HepG2 (cell line): Measurements from ENCODE around the gene ABHD10. TPM values are rescaled to one million over a fixed set of nuclear protein-coding genes. Genes with fewer than 3 reads are reported as not detected.

Experiments
- CBFB ChIP-seq: sonication (generic); formaldehyde crosslinking; IDR thresholded peaks from 2 replicates; pipeline ENCODE4 v1.4.0; 2020; ENCODE audit warnings: missing genetic modification reagents
- E2F2 ChIP-seq: sonication (generic); formaldehyde crosslinking; IDR thresholded peaks from 2 replicates; pipeline ENCODE4 v1.4.0; 2020; ENCODE audit warnings: missing genetic modification reagents, borderline replicate concordance
- FUBP1 ChIP-seq: sonication (generic); formaldehyde crosslinking; IDR thresholded peaks from 2 replicates; pipeline ENCODE4 v1.5.1; 2020; ENCODE audit warnings: missing genetic modification reagents, mild to moderate bottlenecking, borderline replicate concordance
- ISL2 ChIP-seq: sonication (generic); formaldehyde crosslinking; IDR thresholded peaks from 2 replicates; pipeline ENCODE4 v1.5.0; 2020; ENCODE audit warnings: missing genetic modification reagents
- KAT8 ChIP-seq: IDR thresholded peaks from 2 replicates; pipeline ENCODE4 v1.6.1; 2016; ENCODE audit warnings: missing genetic modification reagents, missing compliant biosample characterization
- MAZ ChIP-seq, 2 experiments: sonication (generic) in 1 of 2; formaldehyde crosslinking in 1 of 2; IDR thresholded peaks; 2 replicates each; pipeline versions ENCODE4 v1.5.0 to v1.6.1; 2012 to 2020; ENCODE audit warnings: low read depth in 2 of 2, mild to moderate bottlenecking in 2 of 2, borderline replicate concordance in 1 of 2, improper control_type of control experiment in 1 of 2, low read length in 1 of 2, missing genetic modification reagents in 1 of 2, moderate library complexity in 1 of 2
- MTF2 ChIP-seq: sonication (generic); formaldehyde crosslinking; IDR thresholded peaks from 2 replicates; pipeline ENCODE4 v1.5.0; 2020; ENCODE audit warnings: missing genetic modification reagents, borderline replicate concordance
- NAIF1 ChIP-seq: sonication (generic); formaldehyde crosslinking; IDR thresholded peaks from 2 replicates; pipeline ENCODE4 v1.5.0; 2020; ENCODE audit warnings: mild to moderate bottlenecking, missing genetic modification reagents, borderline replicate concordance
- PATZ1 ChIP-seq: sonication (generic); formaldehyde crosslinking; IDR thresholded peaks from 2 replicates; pipeline ENCODE4 v1.4.0; 2020; ENCODE audit warnings: missing genetic modification reagents
- TSC22D2 ChIP-seq: sonication (generic); formaldehyde crosslinking; IDR thresholded peaks from 2 replicates; pipeline ENCODE4 v1.5.1; 2020; ENCODE audit warnings: missing genetic modification reagents, mild to moderate bottlenecking, borderline replicate concordance
- YY1 ChIP-seq: IDR thresholded peaks from 2 replicates; pipeline ENCODE4 v1.6.1; 2011; ENCODE audit warnings: low read length, low read depth, moderate library complexity, mild to moderate bottlenecking; ENCODE audit not compliant: insufficient read depth, insufficient replicate concordance
- ZBTB38 ChIP-seq: sonication (generic); formaldehyde crosslinking; IDR thresholded peaks from 2 replicates; pipeline ENCODE4 v1.5.1; 2020; ENCODE audit warnings: mild to moderate bottlenecking, missing genetic modification reagents
- ZFP37 ChIP-seq: sonication (generic); formaldehyde crosslinking; IDR thresholded peaks from 2 replicates; pipeline ENCODE4 v1.4.0; 2020; ENCODE audit warnings: missing genetic modification reagents, borderline replicate concordance
- ZKSCAN1 ChIP-seq: fragments of 150-350 bp; IDR thresholded peaks from 2 replicates; pipeline ENCODE4 v1.6.1; 2014; ENCODE audit warnings: low read length
- ZNF713 ChIP-seq: sonication (generic); formaldehyde crosslinking; IDR thresholded peaks from 2 replicates; pipeline ENCODE4 v1.4.0; 2020; ENCODE audit warnings: mild to moderate bottlenecking, missing genetic modification reagents
- ZNF878 ChIP-seq: sonication (generic); formaldehyde crosslinking; IDR thresholded peaks from 2 replicates; pipeline ENCODE4 v1.8.1; 2023; ENCODE audit warnings: mild to moderate bottlenecking, missing genetic modification reagents, moderate library complexity
- polyA plus RNA-seq, 8 experiments: library from polyadenylated mRNA; depleted of rRNA in 3 of 8; stranded (reverse) in 7 of 8; unstranded in 1 of 8; fragments of >200 nt; fragmentation: Illumina TruSeq in 4 of 8; extraction: Trizol in 4 of 8; gene quantifications; 2 replicates each; pipeline versions ENCODE4 v1.2.1 to v1.2.3, GENCODE V29; 2011 to 2016; ENCODE audit warnings: low read depth in 4 of 8, missing spikeins in 1 of 8, mixed read lengths in 1 of 8; ENCODE audit not compliant: insufficient read depth in 1 of 8
- total RNA-seq, 5 experiments: library from RNA; depleted of rRNA; stranded (reverse); fragments of >200 nt; fragmentation: Illumina TruSeq; extraction: Trizol; gene quantifications; 2 replicates each; pipeline ENCODE4 v1.2.3, GENCODE V29; 2016; ENCODE audit warnings: low read depth in 1 of 5
- TF ChIP-seq, protein P1 (sequence below): IDR thresholded peaks from 2 replicates; pipeline ENCODE4 v1.6.1; 2016; ENCODE audit warnings: missing compliant biosample characterization, missing genetic modification reagents, borderline replicate concordance

The ABHD10 gene
- total and polyA plus RNA-seq, 2 of the 13 experiments (the other 11 are each of a cell fraction or from before 2014, with no cell fraction given): 22.8 to 50.2 TPM

DNA sequence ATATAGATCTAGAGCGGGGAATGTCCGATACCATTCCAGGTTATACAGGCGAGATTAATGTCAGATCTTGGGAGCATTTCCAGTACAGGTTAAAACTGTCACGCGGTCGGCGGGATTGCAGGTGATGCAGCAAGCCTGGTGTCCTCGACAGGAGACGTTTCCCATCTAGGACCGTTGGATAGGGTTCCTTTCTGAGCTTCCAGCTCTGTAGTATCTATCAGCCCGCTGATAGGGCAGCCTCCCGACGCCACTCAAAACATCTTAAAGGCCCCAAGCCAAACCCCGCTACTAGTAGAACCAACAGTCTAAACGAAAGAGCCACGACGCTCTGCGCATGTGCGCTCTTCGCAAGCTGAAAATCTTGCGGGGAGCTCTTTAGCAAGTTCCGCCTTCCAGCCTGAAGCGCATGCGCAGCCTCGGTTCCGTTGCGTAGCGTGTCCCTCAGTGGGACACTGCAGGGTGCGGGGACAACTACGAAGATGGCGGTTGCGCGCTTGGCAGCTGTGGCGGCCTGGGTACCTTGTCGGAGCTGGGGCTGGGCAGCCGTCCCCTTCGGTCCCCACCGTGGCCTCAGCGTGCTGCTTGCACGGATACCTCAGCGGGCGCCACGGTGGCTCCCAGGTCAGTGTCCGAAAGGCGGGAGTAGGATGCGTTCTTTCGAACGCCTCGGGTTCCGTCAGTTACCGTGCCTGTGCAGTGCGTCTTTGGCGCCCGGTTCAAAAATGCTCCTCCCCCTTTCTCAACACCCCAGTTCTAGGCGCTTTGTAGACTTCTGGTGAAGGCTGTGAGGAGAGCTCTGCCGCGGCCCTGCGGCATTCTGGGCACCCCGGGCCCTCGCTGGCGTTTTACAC is at the start of gene ABHD10 (continued):
- TF ChIP-seq PATZ1 (CRISPR knock-in tag): peak; percentile 54
- TF ChIP-seq ZFP37 (CRISPR knock-in tag): no peak
- TF ChIP-seq KAT8 (CRISPR knock-in tag): peak; percentile 89
- peak; percentile 35; the same call in 1 of the 2 replicates for TF ChIP-seq CBFB (CRISPR knock-in tag)
- TF ChIP-seq MTF2 (CRISPR knock-in tag): no peak
- TF ChIP-seq ZKSCAN1: no peak
- peak; percentile 99 for TF ChIP-seq NAIF1
- no peak for TF ChIP-seq ZNF713 (CRISPR knock-in tag)
- TF ChIP-seq TSC22D2: peak; percentile 81; the same call in 1 of the 2 replicates
- TF ChIP-seq FUBP1 (CRISPR knock-in tag): no peak
- TF ChIP-seq MAZ (IDR thresholded peaks at IDR 0.05; ENCODE audit: borderline replicate concordance, low read depth, low read length): no peak
- peak; percentile 40; the same call in 1 of the 2 replicates for TF ChIP-seq MAZ (CRISPR knock-in tag; IDR thresholded peaks at IDR 0.05; ENCODE audit: low read depth)
- TF ChIP-seq ZBTB38 (CRISPR knock-in tag): peak; percentile 83; the same call in 1 of the 2 replicates
- TF ChIP-seq ZNF878 (CRISPR knock-in tag): no peak
- TF ChIP-seq ISL2: peak; percentile 58; the same call in 1 of the 2 replicates
- TF ChIP-seq E2F2: 0 out of 2 replicates have a peak, but pooled peaks have one; percentile 44
- peak; percentile 92 for TF ChIP-seq YY1
- TF ChIP-seq, protein P1, sequence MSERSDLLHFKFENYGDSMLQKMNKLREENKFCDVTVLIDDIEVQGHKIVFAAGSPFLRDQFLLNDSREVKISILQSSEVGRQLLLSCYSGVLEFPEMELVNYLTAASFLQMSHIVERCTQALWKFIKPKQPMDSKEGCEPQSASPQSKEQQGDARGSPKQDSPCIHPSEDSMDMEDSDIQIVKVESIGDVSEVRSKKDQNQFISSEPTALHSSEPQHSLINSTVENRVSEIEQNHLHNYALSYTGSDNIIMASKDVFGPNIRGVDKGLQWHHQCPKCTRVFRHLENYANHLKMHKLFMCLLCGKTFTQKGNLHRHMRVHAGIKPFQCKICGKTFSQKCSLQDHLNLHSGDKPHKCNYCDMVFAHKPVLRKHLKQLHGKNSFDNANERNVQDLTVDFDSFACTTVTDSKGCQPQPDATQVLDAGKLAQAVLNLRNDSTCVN: 0 out of 2 replicates have a peak, but pooled peaks have one; percentile 20
